Type B pancreatic cell (in vitro differentiated cells): Measurements from ENCODE around the gene CP. TPM values are rescaled to one million over a fixed set of nuclear protein-coding genes. Genes with fewer than 3 reads are reported as not detected.

Experiments
- DNase-seq: peaks from one replicate; pipeline ENCODE4 v3.0.0; 2021; ENCODE audit warnings: mixed read lengths; ENCODE audit not compliant: unreplicated experiment; ENCODE audit errors: extremely low spot score
- H3K27ac Mint-ChIP-seq: 2 replicates; pipeline ENCODE4 v1.8.0; 2021; ENCODE audit warnings: mild to moderate bottlenecking, mixed read lengths
- H3K27me3 Mint-ChIP-seq: 2 replicates; pipeline ENCODE4 v1.8.0; 2021; ENCODE audit warnings: mixed read lengths
- H3K36me3 Mint-ChIP-seq: 2 replicates; pipeline ENCODE4 v1.8.0; 2021; ENCODE audit warnings: mixed read lengths
- H3K4me1 Mint-ChIP-seq: one replicate; pipeline ENCODE4 v1.8.0; 2021; ENCODE audit warnings: mixed read lengths; ENCODE audit not compliant: unreplicated experiment
- H3K4me3 Mint-ChIP-seq: 2 replicates; pipeline ENCODE4 v1.8.0; 2021; ENCODE audit warnings: mild to moderate bottlenecking, mixed read lengths
- H3K9me3 Mint-ChIP-seq: 2 replicates; pipeline ENCODE4 v1.8.0; 2021; ENCODE audit warnings: mixed read lengths
- CTCF ChIP-seq: fragments of 200-600 bp; sonication (generic); conservative IDR thresholded peaks from 2 replicates; pipeline ENCODE4 v1.5.0; 2021; ENCODE audit warnings: antibody characterized with exemption, mild to moderate bottlenecking
- total RNA-seq: library from RNA; stranded (reverse); gene quantifications from 2 replicates; pipeline ENCODE4 v1.2.1, GENCODE V29; 2021; ENCODE audit warnings: low replicate concordance

The CP gene
- total RNA-seq, 1 donor from 2014 or later, result 4.0 TPM

DNA sequence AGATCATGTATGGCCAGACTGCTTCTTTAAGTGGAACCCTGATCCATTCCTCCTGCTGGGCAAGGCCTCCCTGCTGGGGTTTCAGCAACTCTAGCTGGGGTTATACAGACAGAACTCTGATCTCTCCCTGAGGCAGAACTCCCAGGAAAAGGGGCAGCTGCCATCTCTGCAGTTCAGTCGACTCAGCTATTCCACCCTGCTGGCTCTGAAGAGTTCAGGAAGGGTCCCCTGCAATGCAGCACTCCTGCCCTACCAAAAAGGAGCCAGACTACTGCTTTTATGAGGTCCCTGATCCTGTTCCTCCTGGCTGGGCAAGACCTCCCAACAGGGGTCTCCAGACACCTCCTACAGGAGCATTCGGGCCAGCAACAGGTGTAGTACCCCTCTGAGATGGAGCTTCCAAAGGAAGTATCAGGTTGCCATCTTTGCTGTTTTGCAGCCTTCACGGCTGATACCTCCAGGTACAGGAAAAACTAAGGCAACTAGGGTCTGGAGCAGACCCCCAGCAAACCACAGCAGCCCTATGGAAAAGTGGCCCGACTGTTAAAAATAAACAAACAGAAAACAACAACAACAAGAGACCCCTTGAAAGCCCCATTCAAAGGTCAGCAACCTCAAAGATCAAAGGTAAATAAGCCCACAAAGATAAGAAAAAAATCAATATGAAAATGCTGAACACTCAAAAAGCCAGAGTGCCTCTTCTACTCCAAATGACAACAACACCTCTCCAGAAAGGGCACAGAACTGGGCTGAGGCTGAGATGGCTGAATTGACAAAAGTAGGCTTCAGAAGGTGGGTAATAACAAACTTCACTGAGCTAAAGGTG, 14.2 kb upstream of the CP start:
- DNase-seq, result no peak
- Mint-ChIP-seq H3K27me3 (no peaks in the 10 kb centered on the region), H3K9me3 (peaks cover 17% of the 10 kb centered on the region), H3K4me1 (peaks cover 12% of the 10 kb centered on the region), H3K4me3 (peak overlapping the region; percentile 51), H3K36me3 (peaks cover 4% of the 10 kb centered on the region), H3K27ac (peak overlapping the region; percentile 1)
- no peak for TF ChIP-seq CTCF

DNA sequence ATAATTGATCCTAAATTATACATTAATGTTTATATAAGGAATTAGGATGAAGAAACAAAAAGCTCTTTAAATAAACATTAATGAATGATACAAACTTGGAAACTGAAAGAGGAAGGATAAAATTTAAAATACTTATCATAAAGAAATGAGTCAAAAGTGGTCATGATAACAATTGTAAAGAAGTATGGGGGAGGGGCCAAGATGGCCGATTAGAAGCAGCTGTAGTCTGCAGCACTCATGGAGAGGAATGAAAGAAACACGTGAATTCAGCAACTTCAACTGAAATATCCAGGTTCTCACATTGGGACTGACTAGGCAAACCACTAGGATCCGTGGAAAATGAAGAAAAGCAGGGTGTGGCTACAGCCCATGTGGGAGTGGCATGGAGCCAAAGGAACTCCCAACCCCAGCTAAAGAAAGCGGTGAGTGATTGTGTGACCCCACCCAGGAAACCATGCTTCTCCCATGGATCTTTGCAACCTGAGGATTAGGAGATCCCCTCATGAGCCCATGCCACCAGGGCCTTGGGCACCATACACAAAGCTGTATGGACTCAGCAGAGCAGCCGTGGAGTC, 13.1 kb upstream of the CP start:
- DNase-seq, result no peak
- Mint-ChIP-seq H3K36me3 (peaks cover 4% of the 10 kb centered on the region), H3K27ac (no peak overlapping the region), H3K27me3 (no peaks in the 10 kb centered on the region), H3K4me1 (peaks cover 12% of the 10 kb centered on the region), H3K9me3 (peaks cover 17% of the 10 kb centered on the region), H3K4me3 (no peak overlapping the region)
- no peak for TF ChIP-seq CTCF

GRCh38 chr3:149233323-149233722, 11.7 kb upstream of the CP start:
- no peak for TF ChIP-seq CTCF
- Mint-ChIP-seq H3K4me3 (no peak overlapping the region), H3K4me1 (peaks cover 12% of the 10 kb centered on the region), H3K36me3 (peaks cover 4% of the 10 kb centered on the region), H3K9me3 (peaks cover 13% of the 10 kb centered on the region), H3K27me3 (no peaks in the 10 kb centered on the region), H3K27ac (no peak overlapping the region)
- DNase-seq, result no peak

DNA sequence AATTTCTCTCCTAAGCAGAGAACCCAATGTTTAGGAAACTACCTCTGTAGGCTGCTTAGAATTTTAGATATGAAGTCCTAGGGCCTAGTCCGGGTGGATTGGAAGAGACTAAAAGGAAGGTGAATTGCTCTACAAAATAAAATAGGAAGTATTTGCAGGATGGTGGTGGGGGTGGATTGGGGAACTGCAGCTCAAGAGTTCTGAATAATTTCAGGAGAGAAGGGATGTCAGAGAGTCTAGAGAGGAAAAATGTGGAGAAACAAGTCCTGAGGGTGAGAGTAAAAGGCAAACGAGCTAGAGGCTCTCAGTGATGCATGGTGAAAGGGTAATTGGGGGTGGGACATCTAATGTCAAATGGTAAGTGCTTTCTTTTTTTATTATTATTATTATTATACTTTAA, 10.2 kb upstream of the CP start:
- Mint-ChIP-seq H3K4me1 (peaks cover 13% of the 10 kb centered on the region), H3K27ac (peak overlapping the region; percentile 39), H3K27me3 (no peaks in the 10 kb centered on the region), H3K4me3 (no peak overlapping the region), H3K36me3 (peaks cover 4% of the 10 kb centered on the region), H3K9me3 (peaks cover 11% of the 10 kb centered on the region)
- no peak for DNase-seq
- TF ChIP-seq CTCF, result no peak

GRCh38 chr3:149227591-149228268, 6.1 kb upstream of the CP start:
- H3K36me3 Mint-ChIP-seq, result no peaks in the 10 kb centered on the region

More at GRCh38 chr3:149227591-149228268, 6.1 kb upstream of the CP start:
- TF ChIP-seq CTCF, result no peak
- Mint-ChIP-seq H3K27me3 (no peaks in the 10 kb centered on the region), H3K4me3 (no peak overlapping the region), H3K4me1 (peaks cover 33% of the 10 kb centered on the region), H3K9me3 (peaks cover 6% of the 10 kb centered on the region), H3K27ac (no peak overlapping the region)
- no peak for DNase-seq
